ENCODE data around the gene SASS6. TPM values are rescaled to one million over a fixed set of nuclear protein-coding genes. Genes with fewer than 3 reads are reported as not detected.

The SASS6 gene
- total and polyA plus RNA-seq, 10 of the 15 experiments (the other 5 are each of a cell fraction or from before 2014, with no cell fraction given), result 6.6 to 17.9 (median 10.2) TPM

DNA sequence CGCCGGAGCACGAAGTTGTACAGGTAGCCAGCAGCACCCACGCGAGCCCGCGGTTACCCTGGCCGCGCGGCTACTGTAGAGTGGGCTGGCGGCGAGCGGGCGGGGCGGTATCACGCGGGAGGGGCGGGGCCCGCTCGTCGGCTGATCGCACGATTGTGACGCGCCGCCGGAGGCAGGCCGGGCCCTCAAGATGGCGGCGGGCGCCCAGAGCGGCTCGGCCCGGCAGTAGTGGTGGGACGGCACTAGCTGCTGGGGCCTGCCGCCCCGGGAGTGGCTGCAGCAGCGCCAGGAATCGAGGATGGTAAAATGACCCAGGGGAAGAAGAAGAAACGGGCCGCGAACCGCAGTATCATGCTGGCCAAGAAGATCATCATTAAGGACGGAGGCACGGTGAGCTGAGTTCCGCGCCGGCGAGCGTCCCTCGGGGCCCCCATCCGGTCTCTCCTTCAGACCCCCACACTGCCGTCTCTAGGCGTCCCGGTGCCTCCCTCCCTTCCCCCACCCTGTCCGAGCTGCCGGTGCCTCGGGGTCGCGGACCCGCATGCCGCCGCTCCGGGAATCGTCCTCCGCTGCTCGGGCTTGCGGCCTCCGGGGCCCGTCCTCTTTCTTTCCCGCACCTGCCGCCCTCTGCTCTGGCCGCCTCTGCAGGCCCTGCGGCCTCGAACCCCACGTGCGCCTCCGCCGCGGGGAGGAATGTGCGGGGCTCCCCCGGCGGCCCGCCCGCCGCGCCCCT lies 94.6 kb downstream of the SASS6 start:
- Histone ChIP-seq H3K36me3 (ENCODE audit: control insufficient read depth in 2 of 2, insufficient read depth in 2 of 2, low read length in 1 of 2) (peaks cover 0 to 2% of the 10 kb centered on the region in 2 experiments; a peak in 1 of 4 replicates), H3K27ac (ENCODE audit: control insufficient read depth, insufficient read depth) (peak overlapping the region; percentile 97), H3K4me3 (peak overlapping the region; percentile 92), H2AFZ (ENCODE audit: control insufficient read depth, low read depth, low read length) (peak overlapping the region; percentile 83), H3K79me2 (ENCODE audit: control insufficient read depth, insufficient read depth, low read length) (peaks cover 80% of the 10 kb centered on the region), H3K9ac (ENCODE audit: control insufficient read depth, insufficient read depth, low read length) (peak overlapping the region; percentile 96), H3K27me3 (replicated peaks in 1 of 2; ENCODE audit: control insufficient read depth in 2 of 2, insufficient read depth in 2 of 2, low read length in 1 of 2) (no peaks in the 10 kb centered on the region), H3K4me2 (ENCODE audit: control insufficient read depth, insufficient read depth) (peak overlapping the region; percentile 99), H4K20me1 (ENCODE audit: control insufficient read depth, insufficient read depth) (no peaks in the 10 kb centered on the region), H3K4me1 (ENCODE audit: control insufficient read depth, insufficient read depth, low read length) (peaks cover 19% of the 10 kb centered on the region), H3K9me3 (replicated peaks; ENCODE audit: control insufficient read depth, insufficient read depth, low read length) (no peaks in the 10 kb centered on the region; the same call in 2 of the 3 replicates)
- RAD21 ChIA-PET (ENCODE audit: unreplicated experiment), result interaction anchor here (0.6 to 1.4 kb wide), 8 partner anchors 10 to 418 kb away, joined by 3 to 5 read pairs (median 4); partner anchors contain the start of genes CDC14A, SASS6 and TRMT13
- peak; percentile 86 for ATAC-seq
- 1% methylated on average over 81 of the region's 87 CpGs for WGBS (ENCODE audit: insufficient coverage, insufficient replicate concordance, low lambda C conversion rate, missing lambda C conversion rate)
- intact Hi-C loops (cut with micrococcal nuclease; ENCODE audit: unreplicated experiment) (loop anchor here (2.0 to 10.0 kb wide), 8 partner anchors 39 to 497 kb away; partner anchors contain the start of genes CDC14A, DBT, GPR88 and RTCA), in situ Hi-C loops (cut with MboI) (loop anchor here (5.0 kb wide), 1 partner anchor 231 kb away; no protein-coding TSS in a partner anchor)
- peak; percentile 7 for FAIRE-seq
- DNase-seq (ENCODE audit: low read depth, low spot score), result peak; percentile 53
- SMC1A ChIA-PET (ENCODE audit: uncharacterized antibody, unreplicated experiment), result interaction anchor here (0.7 to 2.3 kb wide), 11 partner anchors 7 to 421 kb away, joined by 3 to 9 read pairs (median 4); partner anchors contain the start of genes SASS6 and TRMT13
- no TSS peak for BruUV-seq (replicated peaks)
- POLR2A ChIA-PET, result interaction anchor here (0.6 to 4.1 kb wide), 16 partner anchors 10 to 448 kb away, joined by 3 to 41 read pairs (median 3); partner anchors contain the start of genes SASS6, SLC35A3 and TRMT13
- CTCF ChIA-PET, result interaction anchor here (0.6 to 1.5 kb wide), 4 partner anchors 14 to 417 kb away, joined by 3 to 4 read pairs (median 4); no protein-coding TSS in a partner anchor
- TF ChIP-seq NBN (IDR thresholded peaks at IDR 0.05) (peak; percentile 30), SRF (IDR thresholded peaks at IDR 0.05; ENCODE audit: low read depth in 2 of 2, low read length in 2 of 2) (0 out of 4 replicates have a peak, but pooled peaks of 1 of the 2 experiments have one; percentile 16), POLR2AphosphoS2 (IDR thresholded peaks at IDR 0.05; ENCODE audit: low read depth, low read length) (peak; percentile 87), CBX5 (IDR thresholded peaks at IDR 0.05; ENCODE audit: low read depth) (peak; percentile 47; the same call in 1 of the 2 replicates), POLR2A (IDR thresholded peaks at IDR 0.05; ENCODE audit: low read depth, low read length) (peak; percentile 99), GATAD2B (conservative IDR thresholded peaks at IDR 0.05; ENCODE audit: low read depth) (peak; percentile 74; the same call in 1 of the 2 replicates), RCOR1 (conservative IDR thresholded peaks at IDR 0.05; ENCODE audit: low read depth, low read length) (0 out of 2 replicates have a peak, but pooled peaks have one; percentile 69), NR2C1 (IDR thresholded peaks at IDR 0.05) (no peak), BACH1 (IDR thresholded peaks at IDR 0.05; ENCODE audit: borderline replicate concordance) (peak; percentile 99), YY1 (IDR thresholded peaks at IDR 0.05; ENCODE audit: low read depth, low read length) (peak; percentile 98), CBFB (IDR thresholded peaks at IDR 0.05; ENCODE audit: low read depth) (peak; percentile 2; the same call in 1 of the 2 replicates), MYC (IDR thresholded peaks at IDR 0.05; ENCODE audit: insufficient read depth, insufficient read length, insufficient replicate concordance, low read length, severe bottlenecking) (peak; percentile 65), IRF4 (IDR thresholded peaks at IDR 0.05; ENCODE audit: low read depth, low read length) (no peak), EP300 (IDR thresholded peaks at IDR 0.05; ENCODE audit: borderline replicate concordance in 1 of 2, control insufficient read depth in 1 of 2, low read depth in 2 of 2, low read length in 2 of 2) (no peak), HDAC2 (IDR thresholded peaks at IDR 0.05) (no peak)
- TF ChIP-seq, protein P1, sequence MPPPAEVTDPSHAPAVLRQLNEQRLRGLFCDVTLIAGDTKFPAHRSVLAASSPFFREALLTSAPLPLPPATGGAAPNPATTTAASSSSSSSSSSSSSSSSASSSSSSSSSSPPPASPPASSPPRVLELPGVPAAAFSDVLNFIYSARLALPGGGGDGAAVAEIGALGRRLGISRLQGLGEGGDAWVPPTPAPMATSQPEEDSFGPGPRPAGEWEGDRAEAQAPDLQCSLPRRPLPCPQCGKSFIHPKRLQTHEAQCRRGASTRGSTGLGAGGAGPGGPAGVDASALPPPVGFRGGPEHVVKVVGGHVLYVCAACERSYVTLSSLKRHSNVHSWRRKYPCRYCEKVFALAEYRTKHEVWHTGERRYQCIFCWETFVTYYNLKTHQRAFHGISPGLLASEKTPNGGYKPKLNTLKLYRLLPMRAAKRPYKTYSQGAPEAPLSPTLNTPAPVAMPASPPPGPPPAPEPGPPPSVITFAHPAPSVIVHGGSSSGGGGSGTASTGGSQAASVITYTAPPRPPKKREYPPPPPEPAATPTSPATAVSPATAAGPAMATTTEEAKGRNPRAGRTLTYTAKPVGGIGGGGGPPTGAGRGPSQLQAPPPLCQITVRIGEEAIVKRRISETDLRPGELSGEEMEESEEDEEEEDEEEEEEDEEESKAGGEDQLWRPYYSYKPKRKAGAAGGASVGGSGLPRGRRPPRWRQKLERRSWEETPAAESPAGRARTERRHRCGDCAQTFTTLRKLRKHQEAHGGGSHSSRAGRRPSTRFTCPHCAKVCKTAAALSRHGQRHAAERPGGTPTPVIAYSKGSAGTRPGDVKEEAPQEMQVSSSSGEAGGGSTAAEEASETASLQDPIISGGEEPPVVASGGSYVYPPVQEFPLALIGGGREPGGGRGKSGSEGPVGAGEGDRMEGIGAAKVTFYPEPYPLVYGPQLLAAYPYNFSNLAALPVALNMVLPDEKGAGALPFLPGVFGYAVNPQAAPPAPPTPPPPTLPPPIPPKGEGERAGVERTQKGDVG (CRISPR knock-in tag; IDR thresholded peaks at IDR 0.05), result no peak
- TF ChIP-seq, protein P2, sequence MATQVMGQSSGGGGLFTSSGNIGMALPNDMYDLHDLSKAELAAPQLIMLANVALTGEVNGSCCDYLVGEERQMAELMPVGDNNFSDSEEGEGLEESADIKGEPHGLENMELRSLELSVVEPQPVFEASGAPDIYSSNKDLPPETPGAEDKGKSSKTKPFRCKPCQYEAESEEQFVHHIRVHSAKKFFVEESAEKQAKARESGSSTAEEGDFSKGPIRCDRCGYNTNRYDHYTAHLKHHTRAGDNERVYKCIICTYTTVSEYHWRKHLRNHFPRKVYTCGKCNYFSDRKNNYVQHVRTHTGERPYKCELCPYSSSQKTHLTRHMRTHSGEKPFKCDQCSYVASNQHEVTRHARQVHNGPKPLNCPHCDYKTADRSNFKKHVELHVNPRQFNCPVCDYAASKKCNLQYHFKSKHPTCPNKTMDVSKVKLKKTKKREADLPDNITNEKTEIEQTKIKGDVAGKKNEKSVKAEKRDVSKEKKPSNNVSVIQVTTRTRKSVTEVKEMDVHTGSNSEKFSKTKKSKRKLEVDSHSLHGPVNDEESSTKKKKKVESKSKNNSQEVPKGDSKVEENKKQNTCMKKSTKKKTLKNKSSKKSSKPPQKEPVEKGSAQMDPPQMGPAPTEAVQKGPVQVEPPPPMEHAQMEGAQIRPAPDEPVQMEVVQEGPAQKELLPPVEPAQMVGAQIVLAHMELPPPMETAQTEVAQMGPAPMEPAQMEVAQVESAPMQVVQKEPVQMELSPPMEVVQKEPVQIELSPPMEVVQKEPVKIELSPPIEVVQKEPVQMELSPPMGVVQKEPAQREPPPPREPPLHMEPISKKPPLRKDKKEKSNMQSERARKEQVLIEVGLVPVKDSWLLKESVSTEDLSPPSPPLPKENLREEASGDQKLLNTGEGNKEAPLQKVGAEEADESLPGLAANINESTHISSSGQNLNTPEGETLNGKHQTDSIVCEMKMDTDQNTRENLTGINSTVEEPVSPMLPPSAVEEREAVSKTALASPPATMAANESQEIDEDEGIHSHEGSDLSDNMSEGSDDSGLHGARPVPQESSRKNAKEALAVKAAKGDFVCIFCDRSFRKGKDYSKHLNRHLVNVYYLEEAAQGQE (IDR thresholded peaks at IDR 0.05; ENCODE audit: low read depth, low read length), result peak; percentile 53; the same call in 1 of the 2 replicates

Measured in GM12878 (cell line).